Pancreas (tissue), 10 donors: ENCODE measurements around the gene SLAMF8. TPM values are rescaled to one million over a fixed set of nuclear protein-coding genes. Genes with fewer than 3 reads are reported as not detected.

ENCODE experiments used
- ATAC-seq, 4 donors: fragments of 200-7000 bp; cut with Tn5 transposase; one replicate each; pipeline versions ENCODE4 v1.8.0 to v1.9.1; 2020; ENCODE audit warnings: mild to moderate bottlenecking in 4 of 4, moderate library complexity in 4 of 4
- DNase-seq, 6 donors: peaks; one replicate each; pipeline ENCODE4 v3.0.0-alpha.2; 2020
- FAIRE-seq: peaks from 2 replicates; lab custom pipeline; 2012; peaks lifted over from hg19 to GRCh38; lab: Jason Lieb, UNC
- H3K27ac ChIP-seq, 4 donors: fragments of 200-600 bp; sonication (generic); 1 replicate in 3 of 4; 2 replicates in 1 of 4; pipeline versions ENCODE4 v1.5.0 to v1.8.0; 2020
- H3K27me3 ChIP-seq, 4 donors: fragments of 200-600 bp; one replicate each; pipeline ENCODE4 v1.8.0; 2021
- H3K36me3 ChIP-seq, 3 donors: fragments of 200-600 bp; sonication (generic) in 1 of 3; one replicate each; pipeline versions ENCODE4 v1.5.0 to v1.8.0; 2020 to 2021
- H3K4me1 ChIP-seq, 3 donors: fragments of 200-600 bp; one replicate each; pipeline ENCODE4 v1.8.0; 2021
- H3K4me3 ChIP-seq, 4 donors: fragments of 200-600 bp; sonication (generic) in 2 of 4; one replicate each; pipeline versions ENCODE4 v1.5.0 to v1.8.0; 2020 to 2021
- H3K9me3 ChIP-seq, 4 donors: fragments of 200-600 bp; one replicate each; pipeline ENCODE4 v1.8.0; 2021
- CTCF ChIP-seq, 4 donors: fragments of 200-600 bp; sonication (generic) in 3 of 4; IDR thresholded peaks; one replicate each; pipeline versions ENCODE4 v1.5.0 to v1.8.0; 2021; ENCODE audit warnings: antibody characterized with exemption in 4 of 4
- WGBS, 2 donors: extraction: QIAGEN DNeasy Blood & Tissue Kit; methylation state at CpG; one replicate each; pipeline ENCODE4 v1.1.7; 2013; 5-methylcytosine and 5-hydroxymethylcytosine counted together
- intact Hi-C, 3 donors: fragments of 100-400 bp; cut with DNase I; formaldehyde crosslinking; loops; one replicate each; pipeline versions ENCODE4 v1.11.1 to v1.14.2; 2022
- polyA plus RNA-seq, 2 donors: library from polyadenylated mRNA; stranded (reverse); fragments of 200-250 nt; gene quantifications; one replicate each; pipeline ENCODE4 v1.2.3, GENCODE V29; 2013
- total RNA-seq, 6 donors: library from RNA; stranded (reverse); fragmentation: NEBNext Ultra II Directional in 4 of 6; extraction: Animal tissue kit (Norgen Biotek cat#: 25700) in 4 of 6; gene quantifications; one replicate each; pipeline versions ENCODE4 v1.2.1 to v1.2.4, GENCODE V29; 2021 to 2023
- donor health status: healthy with polysubstance abuse.
- donor health status: DM: no; HTN: no; CAD: no; lungs with moderate emphysema.
- donor health status: DM: no; HTN: no; CAD: no.
- donor health status: control.
- donor health status: control.
- donor health status: Bipolar disorder and iron deficiency.
- donor health status: DM: yes; HTN: yes; CAD: no.
- donor health status: DM: no; HTN: no; CAD: no.
- donor health status: DM: no; HTN: no; CAD: no.
- donor health status: DM: yes; HTN: yes; CAD: no.

SLAMF8 gene
- total and polyA plus RNA-seq, 8 donors, result 0.38 to 8.8 (median 0.46) TPM; not detected in 1

GRCh38 chr1:159847231-159847630, 20.6 kb downstream of the SLAMF8 start:
- no peak for FAIRE-seq
- H3K4me3 ChIP-seq, result no peak overlapping the region

GRCh38 chr1:159848326-159848725, 21.7 kb downstream of the SLAMF8 start:
- intact Hi-C loops, result no loop called here
- Histone ChIP-seq H3K4me1 (peaks cover 0 to 2% (median under 1%) of the 10 kb centered on the region in 3 donors), H3K36me3 (no peaks in the 10 kb centered on the region), H3K27ac (no peak overlapping the region), H3K9me3 (no peaks in the 10 kb centered on the region), H3K27me3 (no peaks in the 10 kb centered on the region), H3K4me3 (no peak overlapping the region)
- DNase-seq (no peak), FAIRE-seq (no peak), ATAC-seq (no peak)
- TF ChIP-seq CTCF (IDR thresholded peaks at IDR 0.05), result no peak
- WGBS, 2 donors, result 34 to 51% methylated on average over 3 of the region's 3 CpGs

More at GRCh38 chr1:159847231-159847630, 20.6 kb downstream of the SLAMF8 start:
- Histone ChIP-seq H3K9me3 (no peaks in the 10 kb centered on the region), H3K4me1 (no peaks in the 10 kb centered on the region), H3K27ac (no peak overlapping the region), H3K27me3 (no peaks in the 10 kb centered on the region), H3K36me3 (no peaks in the 10 kb centered on the region)
- ATAC-seq, result no peak
- TF ChIP-seq CTCF (IDR thresholded peaks at IDR 0.05), result no peak
- WGBS, 2 donors, result 63 to 66% methylated on average over 4 of the region's 4 CpGs
- DNase-seq, result no peak
- intact Hi-C loops, result no loop called here

- Histone ChIP-seq H3K27me3 (no peaks in the 10 kb centered on the region), H3K9me3 (no peaks in the 10 kb centered on the region), H3K4me3 (no peak overlapping the region), H3K4me1 (peaks cover 0 to 7% (median 6%) of the 10 kb centered on the region in 3 donors), H3K36me3 (no peaks in the 10 kb centered on the region), H3K27ac (no peak overlapping the region)
- FAIRE-seq, result no peak
- TF ChIP-seq CTCF (IDR thresholded peaks at IDR 0.05), result no peak
- DNase-seq, result no peak
- no peak for ATAC-seq
- 87 to 93% methylated on average over 2 of the region's 2 CpGs for WGBS, 2 donors
- intact Hi-C loops, result no loop called here
Measured at GRCh38 chr1:159849626-159850366, 23.1 kb downstream of the SLAMF8 start.

GRCh38 chr1:159851407-159851806, 24.7 kb downstream of the SLAMF8 start:
- intact Hi-C loops, result no loop called here
- FAIRE-seq (no peak), ATAC-seq (no peak), DNase-seq (no peak)
- 64 to 66% methylated on average over 1 of the region's 1 CpG for WGBS, 2 donors
- Histone ChIP-seq H3K4me1 (peaks cover 0 to 7% (median 6%) of the 10 kb centered on the region in 3 donors), H3K27me3 (no peaks in the 10 kb centered on the region), H3K4me3 (no peak overlapping the region), H3K27ac (no peak overlapping the region), H3K36me3 (no peaks in the 10 kb centered on the region), H3K9me3 (no peaks in the 10 kb centered on the region)
- no peak for TF ChIP-seq CTCF (IDR thresholded peaks at IDR 0.05)
